NCI-H1092 (cell line): ENCODE measurements around the gene ZNHIT2.

ENCODE experiments used
- DNase-seq: peaks from one replicate; lab custom pipeline; 2025; lab: John Stamatoyannopoulos, UW

The ZNHIT2 gene

GRCh38 chr11:65071907-65072630 is 45.4 kb downstream of the ZNHIT2 start:
- DNase-seq: no peak

- no peak for DNase-seq
Measured at GRCh38 chr11:65069217-65069616, 48.3 kb downstream of the ZNHIT2 start.

- no peak for DNase-seq
Measured at GRCh38 chr11:65067446-65067845, 50.1 kb downstream of the ZNHIT2 start.

- no peak for DNase-seq
Measured at GRCh38 chr11:65066805-65067291, 50.7 kb downstream of the ZNHIT2 start.
